ENCODE measurements around the gene PGPEP1.

Gene PGPEP1

GRCh38 chr19:18310966-18311365 is 29.4 kb upstream of the PGPEP1 start:
- TF ChIP-seq, protein P1, sequence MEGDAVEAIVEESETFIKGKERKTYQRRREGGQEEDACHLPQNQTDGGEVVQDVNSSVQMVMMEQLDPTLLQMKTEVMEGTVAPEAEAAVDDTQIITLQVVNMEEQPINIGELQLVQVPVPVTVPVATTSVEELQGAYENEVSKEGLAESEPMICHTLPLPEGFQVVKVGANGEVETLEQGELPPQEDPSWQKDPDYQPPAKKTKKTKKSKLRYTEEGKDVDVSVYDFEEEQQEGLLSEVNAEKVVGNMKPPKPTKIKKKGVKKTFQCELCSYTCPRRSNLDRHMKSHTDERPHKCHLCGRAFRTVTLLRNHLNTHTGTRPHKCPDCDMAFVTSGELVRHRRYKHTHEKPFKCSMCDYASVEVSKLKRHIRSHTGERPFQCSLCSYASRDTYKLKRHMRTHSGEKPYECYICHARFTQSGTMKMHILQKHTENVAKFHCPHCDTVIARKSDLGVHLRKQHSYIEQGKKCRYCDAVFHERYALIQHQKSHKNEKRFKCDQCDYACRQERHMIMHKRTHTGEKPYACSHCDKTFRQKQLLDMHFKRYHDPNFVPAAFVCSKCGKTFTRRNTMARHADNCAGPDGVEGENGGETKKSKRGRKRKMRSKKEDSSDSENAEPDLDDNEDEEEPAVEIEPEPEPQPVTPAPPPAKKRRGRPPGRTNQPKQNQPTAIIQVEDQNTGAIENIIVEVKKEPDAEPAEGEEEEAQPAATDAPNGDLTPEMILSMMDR (IDR thresholded peaks at IDR 0.05; ENCODE audit: insufficient read depth, low read length): no peak
- TF ChIP-seq POLR2AphosphoS5 (IDR thresholded peaks at IDR 0.05; ENCODE audit: low read depth) (no peak), REST (IDR thresholded peaks at IDR 0.05; ENCODE audit: insufficient replicate concordance, low read depth) (no peak), GABPA (IDR thresholded peaks at IDR 0.05; ENCODE audit: low read depth) (no peak), SPI1 (IDR thresholded peaks at IDR 0.05; ENCODE audit: borderline replicate concordance, low read depth) (no peak)
- DNase-seq (ENCODE audit: low read depth in 1 of 2, low spot score in 1 of 2): no peak
- no peak overlapping the region for H3K27ac ChIP-seq (replicated peaks)

DNA sequence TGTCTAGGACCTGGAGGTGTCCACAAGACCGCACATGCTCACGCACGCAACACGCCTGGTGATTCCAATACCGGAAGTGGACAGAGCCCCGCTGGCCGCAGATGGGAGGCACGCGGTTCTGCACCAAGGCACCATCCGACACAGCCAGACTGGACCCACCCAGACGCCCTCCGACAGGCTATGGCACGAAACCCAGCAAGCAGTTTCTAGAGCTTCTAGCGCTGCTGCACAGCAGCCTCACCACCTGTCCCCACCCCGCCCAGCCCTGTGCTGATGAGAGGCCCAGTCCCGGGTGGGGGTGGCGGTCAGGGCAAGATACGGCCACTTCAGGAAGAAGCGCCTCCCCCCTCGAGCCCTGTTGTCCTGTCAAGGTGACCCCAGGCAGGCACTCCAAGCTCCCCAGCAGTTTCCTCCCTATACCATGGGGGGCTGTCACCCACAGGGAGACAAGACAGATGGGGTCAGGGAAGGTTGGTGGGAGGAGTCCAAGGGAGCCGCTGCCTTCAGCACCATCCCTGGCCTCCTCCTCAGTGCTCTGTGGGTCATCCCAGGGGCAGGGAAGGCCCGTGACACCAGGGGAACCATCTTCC is 28.8 kb upstream of the PGPEP1 start:
- no peak overlapping the region for H3K4me3 ChIP-seq (replicated peaks; ENCODE audit: insufficient read depth, low read length)
- DNase-seq (ENCODE audit: low read depth in 1 of 2, low spot score in 1 of 2): no peak
- no peak for TF ChIP-seq REST (IDR thresholded peaks at IDR 0.05; ENCODE audit: insufficient replicate concordance, low read depth)
- TF ChIP-seq SPI1 (IDR thresholded peaks at IDR 0.05; ENCODE audit: borderline replicate concordance, low read depth): no peak
- TF ChIP-seq, protein P1 (IDR thresholded peaks at IDR 0.05; ENCODE audit: insufficient read depth, low read length): no peak
- no peak for TF ChIP-seq GABPA (IDR thresholded peaks at IDR 0.05; ENCODE audit: low read depth)
- no peak for TF ChIP-seq POLR2AphosphoS5 (IDR thresholded peaks at IDR 0.05; ENCODE audit: low read depth)
- H3K27me3 ChIP-seq (ENCODE audit: insufficient read depth, poor library complexity, severe bottlenecking): no peaks in the 10 kb centered on the region
- no peak overlapping the region for H3K27ac ChIP-seq (replicated peaks)

More at GRCh38 chr19:18310966-18311365, 29.4 kb upstream of the PGPEP1 start:
- Histone ChIP-seq H3K4me3 (replicated peaks; ENCODE audit: insufficient read depth, low read length) (no peak overlapping the region), H3K27me3 (ENCODE audit: insufficient read depth, poor library complexity, severe bottlenecking) (no peaks in the 10 kb centered on the region)

DNA sequence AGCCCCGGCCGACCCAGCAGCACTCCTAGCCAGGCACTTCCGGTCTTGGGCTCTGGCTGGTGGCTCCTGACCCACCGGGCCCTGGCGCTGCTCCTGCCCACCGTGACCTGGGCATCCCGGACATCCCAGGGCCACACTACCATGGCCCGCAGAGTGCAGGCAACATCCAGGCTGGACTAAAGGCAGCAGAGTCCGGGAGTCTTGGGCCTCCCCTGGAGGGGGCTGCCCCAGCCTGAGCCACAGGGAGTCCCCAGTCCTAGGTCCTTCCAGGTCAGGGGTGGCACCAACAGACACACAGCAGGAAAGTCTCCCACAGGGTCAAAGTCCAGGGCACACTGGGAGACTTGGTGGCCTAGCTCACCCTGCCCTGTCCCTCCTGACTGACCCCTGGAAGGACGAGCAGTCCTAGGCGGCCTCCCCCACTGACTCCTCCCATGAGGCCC is 28.3 kb upstream of the PGPEP1 start:
- no peak overlapping the region for H3K4me3 ChIP-seq (replicated peaks; ENCODE audit: insufficient read depth, low read length)

More for the DNA sequence above, 28.3 kb upstream of the PGPEP1 start:
- H3K27me3 ChIP-seq (ENCODE audit: insufficient read depth, poor library complexity, severe bottlenecking): no peaks in the 10 kb centered on the region
- H3K27ac ChIP-seq (replicated peaks): no peak overlapping the region
- TF ChIP-seq POLR2AphosphoS5 (IDR thresholded peaks at IDR 0.05; ENCODE audit: low read depth): no peak
- TF ChIP-seq, protein P1 (IDR thresholded peaks at IDR 0.05; ENCODE audit: insufficient read depth, low read length): no peak
- TF ChIP-seq GABPA (IDR thresholded peaks at IDR 0.05; ENCODE audit: low read depth): no peak
- TF ChIP-seq SPI1 (IDR thresholded peaks at IDR 0.05; ENCODE audit: borderline replicate concordance, low read depth): no peak
- TF ChIP-seq REST (IDR thresholded peaks at IDR 0.05; ENCODE audit: insufficient replicate concordance, low read depth): no peak
- no peak for DNase-seq (ENCODE audit: low read depth in 1 of 2, low spot score in 1 of 2)
